Endothelial cell of umbilical vein (primary cell): ENCODE measurements around the gene OR52M1. TPM values are rescaled to one million over a fixed set of nuclear protein-coding genes. Genes with fewer than 3 reads are reported as not detected.

Experiments used
- BruUV-seq: library from RNA; stranded (reverse); fragments of 400-500 nt; replicated peaks from 2 replicates; lab custom pipeline; 2021; lab: Mats Ljungman, UMichigan
- CTCF ChIA-PET: fragments of 300-600, 350-600 bp; sonication (Branson Sonifier 250); formaldehyde crosslinking; loops from one replicate; lab custom pipeline; 2021; ENCODE audit warnings: antibody characterized with exemption, inconsistent platforms; lab: Charles Lee
- POLR2A ChIA-PET: fragments of 300-600, 350-600 bp; sonication (Branson Sonifier 250); formaldehyde crosslinking; loops from one replicate; lab custom pipeline; 2021; ENCODE audit warnings: antibody characterized with exemption, inconsistent platforms; lab: Charles Lee
- DNase-seq: peaks from one replicate; pipeline ENCODE4 v3.0.0-alpha.2; 2011; ENCODE audit warnings: low read depth, low spot score
- FAIRE-seq: peaks from 2 replicates; lab custom pipeline; 2011; peaks lifted over from hg19 to GRCh38; lab: Jason Lieb, UNC
- H2AFZ ChIP-seq: 2 replicates; pipeline ENCODE4 v1.6.0; 2012; ENCODE audit warnings: low read depth, low read length, control low read depth, inconsistent platforms
- H3K27ac ChIP-seq: 2 replicates; pipeline ENCODE4 v1.5.1; 2011; ENCODE audit warnings: low read depth, mild to moderate bottlenecking, control low read depth, low read length, moderate library complexity; ENCODE audit not compliant: insufficient read depth
- H3K27me3 ChIP-seq, 2 experiments: 2 replicates each; pipeline versions ENCODE4 v1.6.0 to v1.6.1; 2011; ENCODE audit warnings: low read length in 2 of 2, mixed read lengths in 1 of 2; ENCODE audit not compliant: control insufficient read depth in 2 of 2, insufficient read depth in 2 of 2
- H3K36me3 ChIP-seq, 2 experiments: 2 replicates in 1 of 2; 3 replicates in 1 of 2; pipeline ENCODE4 v1.5.1; 2011; ENCODE audit warnings: low read length in 2 of 2, mild to moderate bottlenecking in 1 of 2, moderate library complexity in 1 of 2; ENCODE audit not compliant: control insufficient read depth in 2 of 2, insufficient read depth in 2 of 2; ENCODE audit errors: extremely low read depth in 1 of 2
- H3K4me1 ChIP-seq: 3 replicates; pipeline ENCODE4 v1.5.1; 2011; ENCODE audit warnings: mild to moderate bottlenecking, low read length; ENCODE audit not compliant: control insufficient read depth, insufficient read depth; ENCODE audit errors: extremely low read depth
- H3K4me2 ChIP-seq: 2 replicates; pipeline ENCODE4 v1.6.1; 2011; ENCODE audit warnings: low read length, control low read depth, mixed read lengths; ENCODE audit not compliant: insufficient read depth
- H3K4me3 ChIP-seq, 3 experiments: fragments of 200-600 bp in 1 of 3; sonication (generic), shearing (Covaris generic) in 1 of 3; replicated peaks in 1 of 3; 2 replicates each; pipeline ENCODE4 v1.5.1; 2011 to 2016; ENCODE audit warnings: control low read depth in 3 of 3, low read length in 3 of 3, mild to moderate bottlenecking in 2 of 3, inconsistent platforms in 1 of 3, low read depth in 1 of 3, moderate library complexity in 1 of 3; ENCODE audit not compliant: insufficient read depth in 1 of 3
- H3K79me2 ChIP-seq: 2 replicates; pipeline ENCODE4 v1.6.0; 2012; ENCODE audit warnings: low read length, inconsistent platforms; ENCODE audit not compliant: control insufficient read depth, insufficient read depth
- H3K9ac ChIP-seq: replicated peaks from 2 replicates; pipeline ENCODE3; 2011; ENCODE audit warnings: low read length, control low read depth; ENCODE audit not compliant: insufficient read depth; ENCODE audit errors: extremely low read depth
- H3K9me1 ChIP-seq: replicated peaks from 3 replicates; pipeline ENCODE4 v1.6.0; 2011; ENCODE audit warnings: mild to moderate bottlenecking, low read length; ENCODE audit not compliant: control insufficient read depth, insufficient read depth; ENCODE audit errors: extremely low read depth
- H3K9me3 ChIP-seq: replicated peaks from 2 replicates; pipeline ENCODE4 v1.5.1; 2012; ENCODE audit warnings: low read length, inconsistent platforms; ENCODE audit not compliant: control insufficient read depth, insufficient read depth
- H4K20me1 ChIP-seq: replicated peaks from 2 replicates; pipeline ENCODE3; 2011; ENCODE audit warnings: mild to moderate bottlenecking, low read length; ENCODE audit not compliant: control insufficient read depth, insufficient read depth; ENCODE audit errors: extremely low read depth
- CTCF ChIP-seq, 2 donors: IDR thresholded peaks; 1 replicate in 1 of 2; 2 replicates in 1 of 2; pipeline ENCODE4 v1.5.1; 2011; ENCODE audit warnings: low read length in 2 of 2, mild to moderate bottlenecking in 2 of 2, moderate library complexity in 2 of 2, control low read depth in 1 of 2, inconsistent platforms in 1 of 2, low read depth in 1 of 2; ENCODE audit not compliant: insufficient read depth in 1 of 2; ENCODE audit errors: extremely low read depth in 1 of 2
- EZH2 ChIP-seq: IDR thresholded peaks from 2 replicates; pipeline ENCODE4 v1.6.1; 2012; ENCODE audit warnings: borderline replicate concordance, low read depth, mild to moderate bottlenecking, moderate library complexity, low read length, inconsistent platforms; ENCODE audit not compliant: severe bottlenecking
- FOS ChIP-seq: IDR thresholded peaks from 2 replicates; pipeline ENCODE4 v1.6.1; 2011; ENCODE audit warnings: mild to moderate bottlenecking, low read length, moderate library complexity, borderline replicate concordance; ENCODE audit not compliant: insufficient read depth
- GATA2 ChIP-seq: IDR thresholded peaks from 2 replicates; pipeline ENCODE4 v1.7.0; 2011; ENCODE audit warnings: low read depth, mild to moderate bottlenecking, moderate library complexity, mixed read lengths, low read length; ENCODE audit not compliant: insufficient read length, insufficient read depth
- JUN ChIP-seq: IDR thresholded peaks from 2 replicates; pipeline ENCODE4 v1.6.1; 2011; ENCODE audit warnings: borderline replicate concordance, low read depth; ENCODE audit not compliant: insufficient read length, insufficient read depth
- MAX ChIP-seq: IDR thresholded peaks from 2 replicates; pipeline ENCODE4 v1.6.1; 2011; ENCODE audit not compliant: insufficient read depth, insufficient read length
- MYC ChIP-seq: IDR thresholded peaks from one replicate; pipeline ENCODE4 v1.6.1; 2011; ENCODE audit warnings: mild to moderate bottlenecking, low read depth, low read length
- POLR2A ChIP-seq: IDR thresholded peaks from 2 replicates; pipeline ENCODE4 v1.6.1; 2012; ENCODE audit warnings: low read depth, mild to moderate bottlenecking, control low read depth, low read length
- POLR2AphosphoS5 ChIP-seq: IDR thresholded peaks from 2 replicates; pipeline ENCODE4 v1.6.1; 2012; ENCODE audit warnings: low read depth, mild to moderate bottlenecking, control low read depth, low read length, moderate library complexity; ENCODE audit not compliant: insufficient read depth
- dilution Hi-C: fragments of 300-500 bp; cut with MboI; formaldehyde crosslinking; loops from one replicate; pipeline ENCODE4 v1.15.0; 2019; ENCODE audit warnings: low sequenced_read_pairs; ENCODE audit not compliant: extremely low pct_ligation_motif_present
- intact Hi-C: fragments of 100-400 bp; cut with micrococcal nuclease; formaldehyde crosslinking; loops from one replicate; pipeline ENCODE4 v1.10.0; 2022
- polyA plus RNA-seq, 4 experiments: library from polyadenylated mRNA; depleted of rRNA in 3 of 4; stranded (reverse) in 3 of 4; unstranded in 1 of 4; fragments of >200 nt; gene quantifications; 2 replicates each; pipeline versions ENCODE4 v1.2.1 to v1.2.3, GENCODE V29; 2011 to 2012; ENCODE audit warnings: missing spikeins in 1 of 4
- total RNA-seq: library from RNA; stranded (reverse); gene quantifications from 2 replicates; pipeline ENCODE4 v1.2.3, GENCODE V29; 2021

The OR52M1 gene
- total and polyA plus RNA-seq, 2 donors (not counting 3 experiments of a cell fraction or from before 2014, with no cell fraction given): not detected

- Histone ChIP-seq H3K9me3 (no peaks in the 10 kb centered on the region), H4K20me1 (no peaks in the 10 kb centered on the region), H3K27me3 (no peaks in the 10 kb centered on the region), H3K9me1 (no peaks in the 10 kb centered on the region), H3K9ac (no peak within 1 kb of the TSS), H3K27ac (no peak within 1 kb of the TSS), H3K4me2 (no peak within 1 kb of the TSS), H3K4me1 (no peaks in the 10 kb centered on the region), H3K36me3 (no peaks in the 10 kb centered on the region), H3K4me3 (no peak within 1 kb of the TSS), H3K79me2 (no peaks in the 10 kb centered on the region), H2AFZ (no peak within 1 kb of the TSS)
- DNase-seq (no peak), FAIRE-seq (no peak)
- dilution Hi-C loops: no loop called here
- intact Hi-C loops: no loop called here
- POLR2A ChIA-PET: no interaction called here
- CTCF ChIA-PET: interaction anchor here (1.1 kb wide), 2 partner anchors 11 to 407 kb away, joined by 3 read pairs; no protein-coding TSS in a partner anchor
- TF ChIP-seq GATA2: no peak
- TF ChIP-seq MAX: no peak
- TF ChIP-seq POLR2AphosphoS5: no peak
- TF ChIP-seq CTCF (IDR thresholded peaks at IDR 0.05; ENCODE audit: extremely low read depth in 1 of 2, insufficient read depth in 1 of 2, low read depth in 1 of 2, low read length in 2 of 2): no peak
- no peak for TF ChIP-seq EZH2
- TF ChIP-seq FOS: no peak
- no peak for TF ChIP-seq MYC
- no peak for TF ChIP-seq JUN
- no peak for TF ChIP-seq POLR2A
- BruUV-seq: no TSS peak
Observed at GRCh38 chr11:4593739-4594138, 48.7 kb downstream of the OR52M1 start, which contains the start of gene OR52I1. TSS of gene OR52I1 (plus strand) at chr11:4594039. CDS start at chr11:4594039, 0 bp downstream.

Other genes with a start within 250 kb of the OR52M1 start
- not detected in 2 replicates for gene OR52B4, start 176.8 kb upstream of the OR52M1 start, total RNA-seq
- not detected in 2 replicates for gene OR52B4, start 176.8 kb upstream of the OR52M1 start, polyA plus RNA-seq
- gene TRIM21, start 151.5 kb upstream of the OR52M1 start, total RNA-seq: 19.1 and 20.8 TPM in 2 replicates
- 18.8 and 18.9 TPM in 2 replicates for gene TRIM21, start 151.5 kb upstream of the OR52M1 start, polyA plus RNA-seq
- not detected in 2 replicates for gene OR52K2, start 95.9 kb upstream of the OR52M1 start, total RNA-seq
- gene OR52K2, start 95.9 kb upstream of the OR52M1 start, polyA plus RNA-seq: not detected in 2 replicates
- not detected in 2 replicates for gene OR52K1, start 62.5 kb upstream of the OR52M1 start, total RNA-seq
- gene OR52K1, start 62.5 kb upstream of the OR52M1 start, polyA plus RNA-seq: not detected in 2 replicates
- gene OR52I2, start 36.6 kb downstream of the OR52M1 start, total RNA-seq: not detected in 2 replicates
- gene OR52I2, start 36.6 kb downstream of the OR52M1 start, polyA plus RNA-seq: not detected in 2 replicates
- not detected in 2 replicates for gene OR52I1, start 48.8 kb downstream of the OR52M1 start, total RNA-seq
- gene OR52I1, start 48.8 kb downstream of the OR52M1 start, polyA plus RNA-seq: not detected in 2 replicates
- gene TRIM68, start 63.0 kb downstream of the OR52M1 start, total RNA-seq: 10.6 and 11.3 TPM in 2 replicates
- gene TRIM68, start 63.0 kb downstream of the OR52M1 start, polyA plus RNA-seq: 7.2 and 8.1 TPM in 2 replicates
- gene OR51D1, start 92.3 kb downstream of the OR52M1 start, total RNA-seq: not detected in 2 replicates
- not detected in 2 replicates for gene OR51D1, start 92.3 kb downstream of the OR52M1 start, polyA plus RNA-seq
- gene OR51E1, start 98.8 kb downstream of the OR52M1 start, total RNA-seq: not detected in 2 replicates
- gene OR51E1, start 98.8 kb downstream of the OR52M1 start, polyA plus RNA-seq: not detected in 2 replicates
- gene OR51E2, start 152.7 kb downstream of the OR52M1 start, total RNA-seq: not detected in 2 replicates
- gene OR51E2, start 152.7 kb downstream of the OR52M1 start, polyA plus RNA-seq: not detected in 2 replicates
- gene MMP26, start 159.6 kb downstream of the OR52M1 start, total RNA-seq: not detected in 2 replicates
- not detected in 2 replicates for gene MMP26, start 159.6 kb downstream of the OR52M1 start, polyA plus RNA-seq
- gene OR51F1, start 224.7 kb downstream of the OR52M1 start, total RNA-seq: not detected in 2 replicates
- not detected in 2 replicates for gene OR51F1, start 224.7 kb downstream of the OR52M1 start, polyA plus RNA-seq